Smooth muscle cell (in vitro differentiated cells): Measurements from ENCODE around the gene EIF2B5. TPM values are rescaled to one million over a fixed set of nuclear protein-coding genes. Genes with fewer than 3 reads are reported as not detected.

Experiments
- DNase-seq: peaks from one replicate; lab custom pipeline; 2025; ENCODE audit not compliant: unreplicated experiment; lab: John Stamatoyannopoulos, UW
- H2AFZ ChIP-seq: fragments of 200-600 bp; sonication (generic); 2 replicates; pipeline ENCODE4 v1.6.0; 2016; ENCODE audit warnings: antibody characterized with exemption, low read depth, mild to moderate bottlenecking
- H3F3A ChIP-seq: fragments of 200-600 bp; sonication (generic); 2 replicates; pipeline ENCODE4 v1.6.0; 2017; ENCODE audit warnings: antibody characterized with exemption, low read depth
- H3K27ac ChIP-seq: fragments of 200-600 bp; sonication (generic); 2 replicates; pipeline ENCODE4 v1.5.1; 2016; ENCODE audit warnings: low read depth, mild to moderate bottlenecking
- H3K27me3 ChIP-seq: fragments of 200-600 bp; sonication (generic); 2 replicates; pipeline ENCODE4 v1.6.1; 2016; ENCODE audit warnings: low read depth, mild to moderate bottlenecking
- H3K36me3 ChIP-seq: fragments of 200-600 bp; sonication (generic); 2 replicates; pipeline ENCODE4 v1.5.1; 2016; ENCODE audit warnings: low read depth
- H3K4me1 ChIP-seq: fragments of 200-600 bp; sonication (generic); 2 replicates; pipeline ENCODE4 v1.5.1; 2016; ENCODE audit warnings: low read depth
- H3K4me2 ChIP-seq: fragments of 200-600 bp; sonication (generic); 2 replicates; pipeline ENCODE4 v1.6.0; 2016; ENCODE audit warnings: mild to moderate bottlenecking
- H3K4me3 ChIP-seq: fragments of 200-600 bp; sonication (generic); 2 replicates; pipeline ENCODE4 v1.5.1; 2016; ENCODE audit warnings: mild to moderate bottlenecking
- H3K79me2 ChIP-seq: fragments of 200-600 bp; sonication (generic); 2 replicates; pipeline ENCODE4 v1.6.0; 2016; ENCODE audit warnings: low read depth, mild to moderate bottlenecking
- H3K9ac ChIP-seq: fragments of 200-600 bp; sonication (generic); 2 replicates; pipeline ENCODE4 v1.6.0; 2016; ENCODE audit warnings: low read depth
- H3K9me3 ChIP-seq: fragments of 200-600 bp; sonication (generic); replicated peaks from 2 replicates; pipeline ENCODE4 v1.5.1; 2016; ENCODE audit warnings: low read depth
- H4K20me1 ChIP-seq: fragments of 200-600 bp; sonication (generic); 2 replicates; pipeline ENCODE4 v1.6.0; 2016; ENCODE audit warnings: low read depth
- WGBS: methylation state at CpG from one replicate; pipeline ENCODE4 v1.1.7; 2016; ENCODE audit warnings: low lambda C conversion rate; 5-methylcytosine and 5-hydroxymethylcytosine counted together
- polyA plus RNA-seq: library from polyadenylated mRNA; unstranded; fragments of >200 nt; fragmentation: Nextera tagmentation; extraction: Ambion mirVana; gene quantifications from 2 replicates; pipeline ENCODE4 v1.2.1, GENCODE V29; 2016
- total RNA-seq: library from RNA; depleted of rRNA; stranded (reverse); fragments of >200 nt; gene quantifications from 2 replicates; pipeline ENCODE4 v1.2.3, GENCODE V29; 2014
- TF ChIP-seq, protein P1 (sequence below): fragments of 200-600 bp; sonication (generic); IDR thresholded peaks from 2 replicates; pipeline ENCODE4 v1.5.1; 2017; ENCODE audit warnings: borderline replicate concordance, mild to moderate bottlenecking, antibody characterized with exemption; ENCODE audit not compliant: insufficient read depth, poor library complexity, severe bottlenecking

The EIF2B5 gene
- total and polyA plus RNA-seq, 2 experiments from 2014 or later, result 25.3 to 32.3 TPM

GRCh38 chr3:184184546-184185230, 49.5 kb downstream of the EIF2B5 start:
- Histone ChIP-seq H3K36me3 (peaks cover 18% of the 10 kb centered on the region), H3K4me2 (peak overlapping the region; percentile 100), H3K9ac (peak overlapping the region; percentile 50), H3K27me3 (no peaks in the 10 kb centered on the region), H4K20me1 (peaks cover 69% of the 10 kb centered on the region), H3K79me2 (peaks cover 65% of the 10 kb centered on the region), H3K27ac (peak overlapping the region; percentile 89), H3F3A (peaks cover 49% of the 10 kb centered on the region), H3K9me3 (no peaks in the 10 kb centered on the region), H3K4me3 (peak overlapping the region; percentile 32), H3K4me1 (peaks cover 12% of the 10 kb centered on the region), H2AFZ (no peak overlapping the region)
- DNase-seq, result no peak
- TF ChIP-seq, protein P1, sequence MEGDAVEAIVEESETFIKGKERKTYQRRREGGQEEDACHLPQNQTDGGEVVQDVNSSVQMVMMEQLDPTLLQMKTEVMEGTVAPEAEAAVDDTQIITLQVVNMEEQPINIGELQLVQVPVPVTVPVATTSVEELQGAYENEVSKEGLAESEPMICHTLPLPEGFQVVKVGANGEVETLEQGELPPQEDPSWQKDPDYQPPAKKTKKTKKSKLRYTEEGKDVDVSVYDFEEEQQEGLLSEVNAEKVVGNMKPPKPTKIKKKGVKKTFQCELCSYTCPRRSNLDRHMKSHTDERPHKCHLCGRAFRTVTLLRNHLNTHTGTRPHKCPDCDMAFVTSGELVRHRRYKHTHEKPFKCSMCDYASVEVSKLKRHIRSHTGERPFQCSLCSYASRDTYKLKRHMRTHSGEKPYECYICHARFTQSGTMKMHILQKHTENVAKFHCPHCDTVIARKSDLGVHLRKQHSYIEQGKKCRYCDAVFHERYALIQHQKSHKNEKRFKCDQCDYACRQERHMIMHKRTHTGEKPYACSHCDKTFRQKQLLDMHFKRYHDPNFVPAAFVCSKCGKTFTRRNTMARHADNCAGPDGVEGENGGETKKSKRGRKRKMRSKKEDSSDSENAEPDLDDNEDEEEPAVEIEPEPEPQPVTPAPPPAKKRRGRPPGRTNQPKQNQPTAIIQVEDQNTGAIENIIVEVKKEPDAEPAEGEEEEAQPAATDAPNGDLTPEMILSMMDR, result no peak
- 95% methylated on average over 18 of the region's 18 CpGs for WGBS

DNA sequence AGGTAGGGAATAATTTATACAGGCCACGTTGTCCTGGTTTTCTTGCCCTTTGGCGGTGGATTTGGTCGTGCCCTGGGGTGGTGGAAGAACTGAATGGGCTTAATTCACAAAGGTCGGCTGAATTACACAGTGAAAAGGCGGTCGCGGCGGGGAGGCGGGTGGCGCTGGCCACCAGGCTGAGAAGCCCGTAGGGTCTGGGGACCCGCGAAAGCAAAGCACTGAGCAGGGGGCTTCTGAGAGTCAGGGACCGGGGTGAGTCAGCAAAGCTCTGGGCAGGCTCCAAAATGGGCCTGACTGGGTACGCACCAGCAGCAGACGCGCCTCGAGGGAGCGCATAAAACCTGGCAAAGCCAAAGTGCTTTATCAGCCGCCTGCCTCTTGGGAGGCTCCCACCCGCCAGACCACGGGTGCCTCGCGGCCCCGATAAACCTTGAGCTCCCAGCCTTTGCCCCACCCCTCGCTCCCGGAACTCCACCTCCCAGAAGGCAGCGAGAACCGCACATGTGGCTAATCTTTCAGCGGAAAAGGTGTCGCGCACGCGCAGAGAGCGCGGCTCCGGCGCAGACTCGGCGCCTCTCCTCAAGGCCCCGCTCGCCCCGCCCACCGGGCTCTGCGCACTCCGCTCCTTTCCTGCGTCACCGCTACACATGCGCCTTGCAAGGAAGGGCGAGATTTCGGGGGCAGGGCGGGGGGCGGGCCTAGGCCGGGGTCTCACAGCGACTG, 50.5 kb downstream of the EIF2B5 start:
- peaks cover 18% of the 10 kb centered on the region for H3K36me3 ChIP-seq
- peak overlapping the region; percentile 94 for H3K4me3 ChIP-seq
- H3K9ac ChIP-seq, result peak overlapping the region; percentile 85
- TF ChIP-seq, protein P1, result no peak
- peaks cover 41% of the 10 kb centered on the region for H3F3A ChIP-seq
- peaks cover 69% of the 10 kb centered on the region for H4K20me1 ChIP-seq
- DNase-seq, result peak; percentile 99
- no peaks in the 10 kb centered on the region for H3K9me3 ChIP-seq
- peaks cover 64% of the 10 kb centered on the region for H3K79me2 ChIP-seq
- WGBS, result 3% methylated on average over 53 of the region's 55 CpGs
- H3K27ac ChIP-seq, result peak overlapping the region; percentile 89
- peak overlapping the region; percentile 100 for H3K4me2 ChIP-seq
- no peaks in the 10 kb centered on the region for H3K27me3 ChIP-seq
- H3K4me1 ChIP-seq, result peaks cover 12% of the 10 kb centered on the region
- no peak overlapping the region for H2AFZ ChIP-seq

GRCh38 chr3:184186184-184186901, 51.2 kb downstream of the EIF2B5 start, which contains the start of gene ABCF3:
ABCF3 (plus strand) TSS chr3:184186199; CDS start chr3:184186208, 9 bp downstream.
- Histone ChIP-seq H3K36me3 (peaks cover 12% of the 10 kb centered on the region), H3F3A (peaks cover 35% of the 10 kb centered on the region), H3K9ac (peak within 1 kb of the TSS; percentile 85), H3K27ac (peak within 1 kb of the TSS; percentile 89), H3K79me2 (peaks cover 57% of the 10 kb centered on the region), H3K4me1 (peaks cover 12% of the 10 kb centered on the region), H3K4me2 (peak within 1 kb of the TSS; percentile 100), H3K4me3 (peak within 1 kb of the TSS; percentile 94), H3K27me3 (no peaks in the 10 kb centered on the region), H3K9me3 (no peaks in the 10 kb centered on the region), H4K20me1 (peaks cover 65% of the 10 kb centered on the region), H2AFZ (no peak within 1 kb of the TSS)
- no peak for DNase-seq
- TF ChIP-seq, protein P1, result no peak
- WGBS, result 2% methylated on average over 45 of the region's 45 CpGs
